GM21447 (cell line): ENCODE data around the gene ETF1.
"Not testable (repeated sequence)": the region's sequence is repeated elsewhere in the genome, so short reads cannot be mapped to it uniquely, and the experiment has no call there.

Experiments used
- ATAC-seq: cut with Tn5 transposase; IDR thresholded peaks from one replicate; pipeline ENCODE4 v1.9.1; 2021; ENCODE audit not compliant: unreplicated experiment

Gene ETF1

DNA sequence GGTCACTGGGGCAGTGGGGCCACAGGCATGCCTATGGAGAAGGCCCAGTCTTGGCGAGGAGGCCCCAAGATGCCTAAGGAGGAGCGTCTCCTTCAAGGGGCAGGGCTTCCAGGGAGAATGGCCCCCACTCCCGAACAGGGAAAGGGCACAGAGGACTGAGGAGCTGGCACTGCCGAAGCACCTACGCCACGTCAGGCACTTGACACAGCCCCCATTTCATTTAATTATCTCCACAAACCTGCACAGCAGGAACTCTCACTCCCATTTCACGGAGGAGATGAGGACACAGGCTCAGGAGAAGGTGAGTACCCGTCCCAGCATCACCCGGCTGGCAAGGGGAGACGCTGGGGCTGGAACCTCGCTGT is 51.8 kb downstream of the ETF1 start:
- ATAC-seq = no peak

- ATAC-seq = no peak
Measured at GRCh38 chr5:138490648-138491283, 52.3 kb downstream of the ETF1 start.

DNA sequence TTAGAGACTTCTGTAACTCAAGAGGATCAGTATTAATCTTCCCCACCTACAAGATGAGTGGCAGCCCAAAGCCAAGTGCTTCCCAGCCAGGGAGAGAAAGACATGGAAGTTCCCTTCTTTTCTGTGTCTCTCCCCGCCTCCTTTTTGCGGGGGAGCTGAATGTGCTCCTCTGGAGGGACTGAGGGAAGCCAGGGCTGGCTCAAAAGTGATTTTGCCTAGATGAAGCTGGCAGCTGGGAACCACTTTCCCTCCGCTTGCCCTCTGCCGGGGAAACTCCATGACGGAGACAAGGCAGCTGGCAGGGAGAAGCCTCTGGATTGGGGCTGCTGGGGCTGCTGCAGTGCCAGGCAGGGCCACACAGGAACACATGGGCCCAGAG is 53.4 kb downstream of the ETF1 start:
- no peak for ATAC-seq

- ATAC-seq = no peak
Measured at GRCh38 chr5:138488481-138488945, 54.5 kb downstream of the ETF1 start.

GRCh38 chr5:138482638-138483037 is 60.4 kb downstream of the ETF1 start:
- no peak for ATAC-seq

- no peak for ATAC-seq
Measured at GRCh38 chr5:138476918-138477317, 66.1 kb downstream of the ETF1 start.

- ATAC-seq = not testable (repeated sequence)
Measured at GRCh38 chr5:138473151-138473550, 69.9 kb downstream of the ETF1 start.

GRCh38 chr5:138472353-138472752 is 70.7 kb downstream of the ETF1 start:
- no peak for ATAC-seq

- ATAC-seq = no peak
Measured at GRCh38 chr5:138471052-138471361, 72.0 kb downstream of the ETF1 start.

DNA sequence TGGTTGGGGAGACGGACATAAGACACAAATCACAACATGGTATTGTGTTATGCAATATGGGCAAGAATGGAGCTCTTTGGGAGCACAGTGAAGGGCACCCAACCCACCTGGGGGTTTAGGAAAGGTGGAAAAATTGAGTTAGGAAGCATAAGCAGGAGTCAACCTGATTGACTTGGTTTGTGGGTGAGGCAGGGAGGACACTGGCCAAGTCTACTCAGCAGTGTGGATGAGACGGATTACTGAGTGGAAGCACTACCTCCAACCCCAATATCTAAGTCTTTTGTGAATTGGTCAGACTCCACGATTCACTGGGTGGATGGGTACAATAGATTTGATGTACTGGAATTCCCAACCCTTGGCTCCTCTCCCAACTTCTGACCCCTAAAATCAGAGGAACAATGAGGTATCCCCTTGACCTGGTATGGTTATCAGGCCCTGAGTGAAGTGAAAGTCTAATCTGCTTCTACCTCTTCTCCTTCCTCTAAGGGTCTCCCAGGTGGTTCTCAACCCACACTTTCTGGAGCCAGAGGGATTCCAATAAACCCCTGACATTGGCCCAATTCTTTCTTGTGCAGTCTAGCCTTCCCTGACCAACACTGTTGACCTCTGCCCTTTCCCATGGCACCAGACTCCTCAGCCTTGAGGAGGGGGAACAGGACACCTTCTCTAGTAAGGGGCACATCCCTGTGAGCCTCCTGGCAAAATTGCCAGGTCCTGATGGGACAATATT is 72.5 kb downstream of the ETF1 start:
- no peak for ATAC-seq

DNA sequence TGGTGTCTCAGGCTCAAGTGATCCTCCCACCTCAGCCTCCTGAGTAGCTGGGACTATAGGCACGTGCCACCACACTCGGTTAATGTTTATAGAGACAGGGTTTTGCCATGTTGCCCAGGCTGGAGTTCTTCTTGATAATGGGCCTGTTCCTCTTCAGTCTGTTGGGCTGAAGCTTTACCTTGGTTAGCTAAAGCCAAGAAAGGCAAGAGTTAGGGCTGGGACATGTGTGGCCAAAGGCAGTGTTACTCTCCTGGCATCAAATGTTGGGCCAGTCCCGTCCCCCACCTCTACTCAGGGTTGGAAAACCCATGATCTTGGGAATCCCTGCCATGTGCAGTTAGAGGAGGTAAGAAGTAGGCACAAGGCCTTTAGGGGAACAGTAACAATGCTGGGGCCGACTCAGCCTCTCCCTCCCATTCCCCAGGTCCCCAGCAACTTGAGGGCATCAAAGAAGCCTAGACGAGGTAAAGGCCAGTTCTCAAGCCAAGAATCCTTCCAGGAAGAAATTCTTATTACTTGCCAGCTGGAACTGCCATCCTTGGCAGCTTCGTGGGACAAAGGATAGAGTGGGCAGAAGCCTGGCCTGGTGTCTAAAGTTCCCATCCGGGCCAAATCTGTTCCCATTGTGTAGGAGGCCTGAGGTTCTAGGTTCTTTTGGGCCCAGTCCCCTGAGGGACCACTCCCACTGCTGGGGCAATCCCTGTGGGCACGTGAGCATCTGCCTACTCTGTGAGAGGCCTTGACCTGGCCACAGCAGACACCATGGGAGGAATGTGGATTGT is 73.3 kb downstream of the ETF1 start:
- ATAC-seq = no peak

DNA sequence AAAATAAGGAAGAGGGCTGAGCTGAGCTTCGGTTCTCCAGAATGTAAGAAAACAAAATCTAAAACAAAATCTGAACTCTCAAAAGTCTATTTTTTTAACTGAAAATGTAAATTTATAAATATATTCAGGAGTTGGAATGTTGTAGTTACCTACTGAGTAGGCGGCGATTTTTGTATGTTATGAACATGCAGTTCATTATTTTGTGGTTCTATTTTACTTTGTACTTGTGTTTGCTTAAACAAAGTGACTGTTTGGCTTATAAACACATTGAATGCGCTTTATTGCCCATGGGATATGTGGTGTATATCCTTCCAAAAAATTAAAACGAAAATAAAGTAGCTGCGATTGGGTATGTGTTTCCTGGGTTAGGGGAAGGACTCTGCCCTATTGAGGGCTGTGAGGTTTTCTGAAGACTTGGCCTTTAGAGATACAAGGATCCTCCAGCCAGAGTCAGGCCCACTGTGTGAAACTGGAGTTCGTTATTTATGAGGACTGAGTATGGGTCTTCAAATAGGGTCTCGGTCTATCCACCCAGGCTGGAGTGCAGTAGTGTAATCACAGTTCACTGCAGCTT is 74.0 kb downstream of the ETF1 start:
- no peak for ATAC-seq

DNA sequence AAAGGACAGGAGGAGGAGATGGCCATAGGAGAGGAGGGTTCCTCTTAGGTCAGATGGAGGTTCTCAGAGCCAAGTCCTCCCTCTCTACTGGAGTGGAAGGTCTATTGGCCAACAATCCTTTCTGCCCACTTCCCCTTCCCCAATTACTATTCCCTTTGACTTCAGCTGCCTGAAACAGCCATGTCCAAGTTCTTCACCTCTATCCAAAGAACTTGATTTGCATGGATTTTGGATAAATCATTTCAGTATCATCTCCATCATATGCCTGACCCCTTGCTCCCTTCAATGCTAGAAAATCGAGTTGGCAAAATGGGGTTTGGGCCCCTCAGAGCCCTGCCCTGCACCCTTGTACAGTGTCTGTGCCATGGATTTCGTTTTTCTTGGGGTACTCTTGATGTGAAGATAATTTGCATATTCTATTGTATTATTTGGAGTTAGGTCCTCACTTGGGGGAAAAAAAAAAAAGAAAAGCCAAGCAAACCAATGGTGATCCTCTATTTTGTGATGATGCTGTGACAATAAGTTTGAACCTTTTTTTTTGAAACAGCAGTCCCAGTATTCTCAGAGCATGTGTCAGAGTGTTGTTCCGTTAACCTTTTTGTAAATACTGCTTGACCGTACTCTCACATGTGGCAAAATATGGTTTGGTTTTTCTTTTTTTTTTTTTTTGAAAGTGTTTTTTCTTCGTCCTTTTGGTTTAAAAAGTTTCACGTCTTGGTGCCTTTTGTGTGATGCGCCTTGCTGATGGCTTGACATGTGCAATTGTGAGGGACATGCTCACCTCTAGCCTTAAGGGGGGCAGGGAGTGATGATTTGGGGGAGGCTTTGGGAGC is 74.7 kb downstream of the ETF1 start:
- no peak for ATAC-seq

GRCh38 chr5:138467711-138468132 is 75.3 kb downstream of the ETF1 start:
- no peak for ATAC-seq

DNA sequence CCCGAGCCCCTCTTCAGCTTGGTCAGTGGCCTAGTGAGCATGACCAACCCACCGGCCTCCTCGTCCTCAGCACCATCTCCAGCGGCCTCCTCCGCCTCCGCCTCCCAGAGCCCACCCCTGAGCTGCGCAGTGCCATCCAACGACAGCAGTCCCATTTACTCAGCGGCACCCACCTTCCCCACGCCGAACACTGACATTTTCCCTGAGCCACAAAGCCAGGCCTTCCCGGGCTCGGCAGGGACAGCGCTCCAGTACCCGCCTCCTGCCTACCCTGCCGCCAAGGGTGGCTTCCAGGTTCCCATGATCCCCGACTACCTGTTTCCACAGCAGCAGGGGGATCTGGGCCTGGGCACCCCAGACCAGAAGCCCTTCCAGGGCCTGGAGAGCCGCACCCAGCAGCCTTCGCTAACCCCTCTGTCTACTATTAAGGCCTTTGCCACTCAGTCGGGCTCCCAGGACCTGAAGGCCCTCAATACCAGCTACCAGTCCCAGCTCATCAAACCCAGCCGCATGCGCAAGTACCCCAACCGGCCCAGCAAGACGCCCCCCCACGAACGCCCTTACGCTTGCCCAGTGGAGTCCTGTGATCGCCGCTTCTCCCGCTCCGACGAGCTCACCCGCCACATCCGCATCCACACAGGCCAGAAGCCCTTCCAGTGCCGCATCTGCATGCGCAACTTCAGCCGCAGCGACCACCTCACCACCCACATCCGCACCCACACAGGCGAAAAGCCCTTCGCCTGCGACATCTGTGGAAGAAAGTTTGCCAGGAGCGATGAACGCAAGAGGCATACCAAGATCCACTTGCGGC is 75.9 kb downstream of the ETF1 start:
- ATAC-seq = no peak

GRCh38 chr5:138466125-138466899 is 76.7 kb downstream of the ETF1 start:
- no peak for ATAC-seq

DNA sequence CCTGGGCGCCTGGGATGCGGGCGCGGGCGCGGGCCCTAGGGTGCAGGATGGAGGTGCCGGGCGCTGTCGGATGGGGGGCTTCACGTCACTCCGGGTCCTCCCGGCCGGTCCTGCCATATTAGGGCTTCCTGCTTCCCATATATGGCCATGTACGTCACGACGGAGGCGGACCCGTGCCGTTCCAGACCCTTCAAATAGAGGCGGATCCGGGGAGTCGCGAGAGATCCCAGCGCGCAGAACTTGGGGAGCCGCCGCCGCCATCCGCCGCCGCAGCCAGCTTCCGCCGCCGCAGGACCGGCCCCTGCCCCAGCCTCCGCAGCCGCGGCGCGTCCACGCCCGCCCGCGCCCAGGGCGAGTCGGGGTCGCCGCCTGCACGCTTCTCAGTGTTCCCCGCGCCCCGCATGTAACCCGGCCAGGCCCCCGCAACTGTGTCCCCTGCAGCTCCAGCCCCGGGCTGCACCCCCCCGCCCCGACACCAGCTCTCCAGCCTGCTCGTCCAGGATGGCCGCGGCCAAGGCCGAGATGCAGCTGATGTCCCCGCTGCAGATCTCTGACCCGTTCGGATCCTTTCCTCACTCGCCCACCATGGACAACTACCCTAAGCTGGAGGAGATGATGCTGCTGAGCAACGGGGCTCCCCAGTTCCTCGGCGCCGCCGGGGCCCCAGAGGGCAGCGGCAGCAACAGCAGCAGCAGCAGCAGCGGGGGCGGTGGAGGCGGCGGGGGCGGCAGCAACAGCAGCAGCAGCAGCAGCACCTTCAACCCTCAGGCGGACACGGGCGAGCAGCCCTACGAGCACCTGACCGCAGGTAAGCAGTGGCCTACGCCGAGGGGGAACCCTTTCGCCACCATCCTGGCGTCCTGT is 77.5 kb downstream of the ETF1 start, which contains the start of gene EGR1:
TSS of gene EGR1 (plus strand) at position 219 of the 864 bp plus-strand sequence. CDS start at position 502, 283 bp downstream.
- ATAC-seq = peak; percentile 56
